Activated T-cell treated with anti-CD3 and anti-CD28 coated beads, Interleukin-2, amount 50 U/mL, for 24 hours (primary cell): ENCODE measurements around the gene KCNK7.
"Not testable (repeated sequence)": the region's sequence is repeated elsewhere in the genome, so short reads cannot be mapped to it uniquely, and the experiment has no call there.

ENCODE experiments used
- DNase-seq: peaks from one replicate; pipeline ENCODE4 v3.0.0-alpha.2; 2020
- H3K27ac Mint-ChIP-seq: 2 replicates; pipeline ENCODE4 v1.8.0; 2020; ENCODE audit warnings: mild to moderate bottlenecking, mixed read lengths
- H3K27me3 Mint-ChIP-seq: 2 replicates; pipeline ENCODE4 v1.8.0; 2020; ENCODE audit warnings: mixed read lengths
- H3K36me3 Mint-ChIP-seq: 2 replicates; pipeline ENCODE4 v1.8.0; 2020; ENCODE audit warnings: low read depth, mixed read lengths
- H3K4me1 Mint-ChIP-seq: 2 replicates; pipeline ENCODE4 v1.8.0; 2020; ENCODE audit warnings: low read depth, mixed read lengths
- H3K4me3 Mint-ChIP-seq: 2 replicates; pipeline ENCODE4 v1.8.0; 2020; ENCODE audit warnings: mild to moderate bottlenecking, moderate library complexity, mixed read lengths
- H3K9me3 Mint-ChIP-seq: 2 replicates; pipeline ENCODE4 v1.8.0; 2020; ENCODE audit warnings: mixed read lengths

Gene KCNK7

DNA sequence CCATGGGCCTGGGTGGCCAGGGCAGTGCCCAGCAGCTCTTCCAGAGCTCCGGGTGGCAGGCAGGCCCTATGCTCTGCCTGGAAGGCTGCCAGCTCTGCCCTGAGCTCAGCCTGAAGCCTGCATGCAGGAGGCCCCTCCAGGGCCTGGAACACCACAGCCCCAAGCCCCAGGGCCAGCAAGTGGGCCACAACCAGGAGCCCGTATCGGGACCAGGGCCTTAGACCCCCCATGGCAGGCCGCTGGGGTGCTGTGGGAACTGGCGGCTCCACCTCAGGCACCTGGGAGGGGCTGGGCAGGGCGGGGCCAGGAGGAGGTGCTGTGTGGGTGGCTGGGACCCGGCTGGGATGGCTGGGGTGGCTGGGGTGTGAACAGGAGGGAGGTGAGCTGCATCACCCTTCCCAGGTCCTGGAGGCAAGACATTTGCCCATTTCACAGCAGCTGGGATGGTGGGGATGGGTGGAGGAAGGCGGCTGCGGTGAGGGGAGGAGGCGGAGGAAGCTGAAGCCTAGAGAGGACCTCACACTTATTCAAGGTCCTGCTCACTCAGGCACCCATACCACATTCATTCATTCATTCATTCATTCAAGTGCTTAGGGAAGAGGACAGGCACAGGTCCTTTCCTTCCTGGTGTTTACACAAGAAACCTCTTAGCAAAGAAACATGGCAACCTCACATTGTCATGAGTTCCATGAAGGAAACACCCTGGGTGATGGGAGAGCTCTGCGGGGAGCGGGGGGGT, at the start of gene KCNK7:
Gene KCNK7, minus strand, starts transcription at position 258 of the 739 bp plus-strand sequence. Its CDS starts 28 bp downstream, at position 230.
- Mint-ChIP-seq H3K27me3 (no peaks in the 10 kb centered on the region), H3K4me1 (peaks cover 19% of the 10 kb centered on the region), H3K36me3 (peaks cover 57% of the 10 kb centered on the region), H3K27ac (peak within 1 kb of the TSS; percentile 67), H3K9me3 (no peaks in the 10 kb centered on the region), H3K4me3 (no peak within 1 kb of the TSS)
- DNase-seq, result no peak

DNA sequence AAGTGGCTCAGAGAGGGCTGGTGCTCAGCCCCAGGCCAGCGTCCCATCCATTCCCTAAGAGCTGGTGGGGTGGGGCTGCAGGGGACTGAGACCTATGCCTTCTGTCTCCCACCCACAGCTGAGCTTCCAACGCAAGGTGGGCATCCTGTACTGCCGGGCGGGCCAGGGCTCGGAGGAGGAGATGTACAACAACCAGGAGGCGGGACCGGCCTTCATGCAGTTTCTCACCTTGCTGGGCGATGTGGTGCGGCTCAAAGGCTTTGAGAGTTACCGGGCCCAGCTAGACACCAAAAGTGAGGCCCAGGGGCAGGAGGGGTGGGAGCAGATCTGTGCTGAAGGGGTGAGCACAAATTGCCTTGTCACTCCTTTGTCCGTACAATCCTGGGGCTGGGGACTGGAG, 49.2 kb upstream of the KCNK7 start:
- Mint-ChIP-seq H3K4me3 (no peak overlapping the region), H3K36me3 (peaks cover 82% of the 10 kb centered on the region), H3K9me3 (no peaks in the 10 kb centered on the region), H3K4me1 (peaks cover 40% of the 10 kb centered on the region), H3K27me3 (no peaks in the 10 kb centered on the region), H3K27ac (peak overlapping the region; percentile 91)
- DNase-seq, result no peak

DNA sequence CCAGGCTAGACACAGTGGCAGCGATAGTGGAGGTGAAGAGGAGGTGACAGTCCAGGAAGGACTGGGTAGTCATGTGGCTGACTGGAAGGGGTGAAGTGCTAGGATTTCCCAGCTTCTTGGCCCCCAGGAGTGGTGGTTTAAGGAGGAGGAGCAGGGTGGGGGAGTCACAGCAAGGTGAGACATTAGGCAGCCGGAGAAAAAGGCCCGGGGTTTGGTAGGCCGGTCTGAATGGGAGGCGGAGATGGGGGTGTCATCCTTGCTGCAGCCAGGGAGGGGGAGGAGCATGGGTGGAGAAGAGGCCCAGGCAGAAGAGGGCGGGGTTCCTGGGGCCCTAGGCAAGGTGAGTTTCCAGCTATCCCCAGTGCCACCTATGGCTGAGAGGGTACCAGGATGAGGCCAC, 48.4 kb upstream of the KCNK7 start:
- no peak for DNase-seq
- Mint-ChIP-seq H3K4me1 (peaks cover 48% of the 10 kb centered on the region), H3K4me3 (peak overlapping the region; percentile 8), H3K27ac (peak overlapping the region; percentile 91), H3K36me3 (peaks cover 79% of the 10 kb centered on the region), H3K9me3 (no peaks in the 10 kb centered on the region), H3K27me3 (no peaks in the 10 kb centered on the region)

- H3K27me3 Mint-ChIP-seq, result no peaks in the 10 kb centered on the region
- peak overlapping the region; percentile 89 for H3K27ac Mint-ChIP-seq
- H3K4me1 Mint-ChIP-seq, result peaks cover 58% of the 10 kb centered on the region
- H3K9me3 Mint-ChIP-seq, result no peaks in the 10 kb centered on the region
- peaks cover 80% of the 10 kb centered on the region for H3K36me3 Mint-ChIP-seq
- DNase-seq, result no peak
- peak overlapping the region; percentile 93 for H3K4me3 Mint-ChIP-seq
These were observed 46.5 kb upstream of the KCNK7 start for GRCh38 chr11:65642014-65642671.

DNA sequence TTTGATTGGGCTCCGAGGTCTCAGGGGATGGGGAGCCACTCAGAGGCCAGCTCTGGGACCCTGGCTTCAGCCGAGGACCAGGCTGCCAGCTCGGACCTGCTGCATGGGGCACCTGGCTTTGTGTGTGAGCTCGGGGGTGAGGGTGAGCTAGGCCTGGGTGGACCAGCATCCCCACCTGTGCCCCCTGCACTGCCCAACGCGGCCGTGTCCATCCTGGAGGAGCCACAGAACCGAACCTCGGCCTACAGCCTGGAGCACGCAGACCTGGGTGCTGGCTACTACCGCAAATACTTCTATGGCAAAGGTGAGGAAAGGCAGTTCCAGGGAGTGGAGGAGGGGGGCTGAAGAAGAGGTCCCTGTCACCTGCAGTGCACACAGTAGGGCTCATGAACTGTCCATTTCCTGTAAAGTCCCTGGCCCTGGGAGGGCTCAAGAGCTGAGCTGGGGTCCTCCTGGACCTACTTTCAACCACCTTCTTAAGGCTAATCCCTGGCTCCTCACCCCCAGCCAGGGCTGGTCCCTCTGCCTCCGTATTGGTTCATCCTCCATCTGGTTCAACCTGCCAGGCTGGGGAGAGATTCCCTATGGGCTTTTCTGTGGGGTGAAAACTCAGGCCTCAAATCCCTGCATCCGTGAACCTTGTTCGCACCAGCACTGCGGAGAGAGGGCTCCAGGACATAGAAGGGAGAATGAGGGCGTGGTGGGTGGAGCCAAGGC, 45.9 kb upstream of the KCNK7 start:
- H3K27ac Mint-ChIP-seq, result peak overlapping the region; percentile 89
- H3K27me3 Mint-ChIP-seq, result no peaks in the 10 kb centered on the region
- DNase-seq, result no peak
- no peaks in the 10 kb centered on the region for H3K9me3 Mint-ChIP-seq
- peaks cover 86% of the 10 kb centered on the region for H3K36me3 Mint-ChIP-seq
- H3K4me1 Mint-ChIP-seq, result peaks cover 63% of the 10 kb centered on the region
- H3K4me3 Mint-ChIP-seq, result peak overlapping the region; percentile 93

- Mint-ChIP-seq H3K9me3 (no peaks in the 10 kb centered on the region), H3K27ac (peak overlapping the region; percentile 95), H3K4me1 (peaks cover 63% of the 10 kb centered on the region), H3K27me3 (no peaks in the 10 kb centered on the region), H3K4me3 (peak overlapping the region; percentile 93), H3K36me3 (peaks cover 87% of the 10 kb centered on the region)
- peak; percentile 65 for DNase-seq
These were observed 45.1 kb upstream of the KCNK7 start for GRCh38 chr11:65640483-65641296.

DNA sequence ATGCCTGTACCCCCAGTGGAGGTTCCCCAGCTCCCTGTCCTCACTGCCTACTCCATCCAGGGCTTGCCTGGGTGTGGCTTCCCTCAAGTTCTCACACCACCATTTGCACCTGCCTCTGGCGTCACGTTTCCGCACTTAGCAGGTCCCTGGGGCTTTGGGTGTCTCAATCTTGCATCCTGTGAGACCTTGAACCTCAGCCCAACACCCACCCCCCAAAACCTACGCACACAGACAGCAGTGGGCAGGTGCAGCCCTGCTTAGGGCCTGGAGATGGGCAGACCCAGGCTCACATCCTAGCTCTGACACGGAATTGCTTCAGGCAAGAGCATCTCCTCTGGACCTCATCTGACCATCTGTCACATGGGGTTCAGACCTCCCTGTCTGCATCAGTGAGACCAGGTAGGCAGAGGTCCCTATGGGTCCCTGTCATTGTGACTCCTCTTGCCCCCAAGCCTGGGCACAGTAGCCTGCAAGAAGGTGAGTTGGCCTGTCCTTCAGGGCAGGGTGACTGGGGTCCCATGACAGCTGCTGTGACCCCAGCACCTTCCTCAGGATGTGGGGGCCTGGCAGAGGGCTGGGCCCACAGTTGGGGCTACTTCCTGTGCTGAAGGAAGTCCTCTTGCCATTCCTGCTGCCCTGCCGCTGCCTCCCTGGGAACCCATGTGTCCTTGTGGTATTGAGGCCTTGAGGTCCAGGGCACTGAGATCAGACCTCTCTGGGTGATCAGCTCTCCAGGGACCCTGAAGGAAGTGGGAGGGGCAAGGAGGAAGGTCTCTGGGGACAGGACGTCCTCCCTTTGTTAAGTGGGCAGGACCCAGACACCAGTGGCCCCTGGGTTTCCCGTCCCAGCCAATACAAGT, 44.3 kb upstream of the KCNK7 start:
- Mint-ChIP-seq H3K4me3 (peak overlapping the region; percentile 93), H3K9me3 (no peaks in the 10 kb centered on the region), H3K4me1 (peaks cover 63% of the 10 kb centered on the region), H3K36me3 (peaks cover 87% of the 10 kb centered on the region), H3K27me3 (no peaks in the 10 kb centered on the region), H3K27ac (peak overlapping the region; percentile 95)
- peak; percentile 62 for DNase-seq

- H3K36me3 Mint-ChIP-seq, result peaks cover 87% of the 10 kb centered on the region
- H3K9me3 Mint-ChIP-seq, H3K27me3 Mint-ChIP-seq, DNase-seq: not testable (repeated sequence)
- H3K4me1 Mint-ChIP-seq, result peaks cover 58% of the 10 kb centered on the region
- H3K4me3 Mint-ChIP-seq, result peak overlapping the region; percentile 93
- peak overlapping the region; percentile 95 for H3K27ac Mint-ChIP-seq
These were observed 43.6 kb upstream of the KCNK7 start for GRCh38 chr11:65639228-65639597.

- Mint-ChIP-seq H3K36me3 (peaks cover 86% of the 10 kb centered on the region), H3K4me1 (peaks cover 55% of the 10 kb centered on the region), H3K27me3 (no peaks in the 10 kb centered on the region), H3K9me3 (no peaks in the 10 kb centered on the region), H3K27ac (peak within 1 kb of the TSS; percentile 95), H3K4me3 (peak within 1 kb of the TSS; percentile 93)
- DNase-seq, result peak; percentile 86
These were observed 42.3 kb upstream of the KCNK7 start, which contains the start of gene SIPA1 for GRCh38 chr11:65637794-65638419. TSS of gene SIPA1 (plus strand) at chr11:65638101. CDS start at chr11:65640922, 2,821 bp downstream.

- peaks cover 88% of the 10 kb centered on the region for H3K36me3 Mint-ChIP-seq
- H3K4me1 Mint-ChIP-seq, result peaks cover 53% of the 10 kb centered on the region
- DNase-seq, result no peak
- no peaks in the 10 kb centered on the region for H3K27me3 Mint-ChIP-seq
- no peaks in the 10 kb centered on the region for H3K9me3 Mint-ChIP-seq
- H3K4me3 Mint-ChIP-seq, result peak overlapping the region; percentile 93
- H3K27ac Mint-ChIP-seq, result peak overlapping the region; percentile 89
These were observed 41.5 kb upstream of the KCNK7 start for GRCh38 chr11:65637032-65637557.

DNA sequence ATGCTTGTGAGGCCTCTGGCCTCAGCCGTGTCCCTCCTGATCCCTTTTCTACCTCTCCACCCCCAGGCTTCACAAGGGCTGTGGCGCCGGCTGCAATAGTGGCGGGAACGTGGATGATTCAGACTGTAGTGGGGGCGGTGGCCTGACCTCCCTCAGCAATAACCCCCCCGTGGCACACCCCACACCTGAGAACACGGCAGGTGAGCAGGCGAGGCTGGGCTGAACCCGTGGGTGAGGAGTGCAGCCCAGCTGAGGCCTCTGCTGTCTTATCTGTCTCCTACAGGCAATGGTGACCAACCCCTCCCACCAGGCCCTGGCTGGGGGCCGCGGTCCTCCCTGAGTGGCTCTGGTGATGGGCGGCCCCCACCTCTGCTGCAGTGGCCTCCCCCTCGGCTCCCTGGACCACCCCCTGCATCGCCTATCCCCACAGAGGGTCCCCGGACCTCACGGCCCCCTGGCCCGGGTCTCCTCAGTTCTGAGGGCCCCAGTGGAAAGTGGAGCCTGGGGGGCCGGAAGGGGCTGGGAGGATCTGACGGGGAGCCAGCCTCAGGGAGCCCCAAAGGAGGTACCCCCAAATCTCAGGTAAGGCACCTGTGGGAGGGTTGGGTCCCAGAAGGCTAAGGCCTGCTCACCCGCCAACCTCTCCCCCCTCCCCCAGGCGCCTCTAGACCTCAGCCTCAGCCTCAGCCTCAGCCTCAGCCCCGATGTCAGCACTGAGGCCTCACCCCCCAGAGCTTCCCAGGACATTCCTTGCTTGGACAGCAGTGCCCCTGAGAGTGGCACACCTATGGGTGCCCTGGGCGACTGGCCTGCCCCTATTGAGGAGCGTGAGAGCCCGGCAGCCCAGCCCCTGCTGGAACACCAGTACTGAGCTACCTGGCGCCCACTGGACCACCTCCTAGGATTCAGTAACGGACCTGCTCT, 40.8 kb upstream of the KCNK7 start:
- Mint-ChIP-seq H3K27me3 (no peaks in the 10 kb centered on the region), H3K36me3 (peaks cover 87% of the 10 kb centered on the region), H3K4me1 (peaks cover 48% of the 10 kb centered on the region), H3K27ac (peak overlapping the region; percentile 89), H3K4me3 (peak overlapping the region; percentile 93), H3K9me3 (no peaks in the 10 kb centered on the region)
- DNase-seq, result no peak
